Measurements from ENCODE around the gene ANK3. TPM values are rescaled to one million over a fixed set of nuclear protein-coding genes. Genes with fewer than 3 reads are reported as not detected.
A peak's percentile ranks its signal among the peaks of the same experiment; 100 is the strongest.

ANK3 gene
- total RNA-seq, 4 donors from 2014 or later = 125 to 171 (median 149) TPM

DNA sequence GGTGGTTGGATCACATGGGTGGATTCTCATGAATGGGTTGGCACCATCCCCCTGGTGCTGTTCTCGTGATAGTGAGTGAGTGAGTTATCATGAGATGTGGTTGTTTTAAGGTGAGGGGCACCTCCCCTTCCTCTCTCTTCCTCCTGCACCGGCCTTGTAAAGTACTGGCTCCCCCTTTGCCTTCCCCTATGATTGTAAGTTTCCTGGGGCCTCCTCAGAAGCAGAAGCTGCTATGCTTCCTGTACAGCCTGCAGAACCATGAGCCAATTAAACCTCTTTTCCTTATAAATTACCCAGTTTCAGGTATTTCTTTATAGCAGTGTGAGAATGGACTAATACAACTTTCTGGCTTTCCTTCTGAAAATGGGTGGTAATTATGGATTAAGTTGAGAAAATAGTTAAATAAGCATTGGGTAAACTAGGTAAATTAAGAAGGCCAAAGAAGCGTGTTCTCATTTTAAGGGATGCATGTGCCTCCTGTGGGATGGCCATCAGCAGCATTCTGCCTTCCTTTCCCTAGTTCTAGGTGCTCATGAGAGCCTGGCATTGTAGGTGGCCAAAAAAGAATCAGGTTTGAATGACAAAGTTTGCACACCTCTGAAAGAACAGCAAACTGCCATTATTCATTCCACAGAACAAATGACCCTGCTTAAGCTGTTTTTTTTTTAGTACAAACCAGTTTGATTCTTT is 242.0 kb downstream of the ANK3 start:
- no peak for TF ChIP-seq POLR2A (IDR thresholded peaks at IDR 0.05)
- TF ChIP-seq, protein P1, sequence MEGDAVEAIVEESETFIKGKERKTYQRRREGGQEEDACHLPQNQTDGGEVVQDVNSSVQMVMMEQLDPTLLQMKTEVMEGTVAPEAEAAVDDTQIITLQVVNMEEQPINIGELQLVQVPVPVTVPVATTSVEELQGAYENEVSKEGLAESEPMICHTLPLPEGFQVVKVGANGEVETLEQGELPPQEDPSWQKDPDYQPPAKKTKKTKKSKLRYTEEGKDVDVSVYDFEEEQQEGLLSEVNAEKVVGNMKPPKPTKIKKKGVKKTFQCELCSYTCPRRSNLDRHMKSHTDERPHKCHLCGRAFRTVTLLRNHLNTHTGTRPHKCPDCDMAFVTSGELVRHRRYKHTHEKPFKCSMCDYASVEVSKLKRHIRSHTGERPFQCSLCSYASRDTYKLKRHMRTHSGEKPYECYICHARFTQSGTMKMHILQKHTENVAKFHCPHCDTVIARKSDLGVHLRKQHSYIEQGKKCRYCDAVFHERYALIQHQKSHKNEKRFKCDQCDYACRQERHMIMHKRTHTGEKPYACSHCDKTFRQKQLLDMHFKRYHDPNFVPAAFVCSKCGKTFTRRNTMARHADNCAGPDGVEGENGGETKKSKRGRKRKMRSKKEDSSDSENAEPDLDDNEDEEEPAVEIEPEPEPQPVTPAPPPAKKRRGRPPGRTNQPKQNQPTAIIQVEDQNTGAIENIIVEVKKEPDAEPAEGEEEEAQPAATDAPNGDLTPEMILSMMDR (IDR thresholded peaks at IDR 0.05 in 4 of 5, conservative IDR thresholded peaks at IDR 0.05 in 1 of 5) = no peak
- Histone ChIP-seq H3K4me1 (peaks cover 12 to 17% of the 10 kb centered on the region in 2 donors), H3K27me3 (no peaks in the 10 kb centered on the region), H3K4me3 (no peak overlapping the region), H3K9me3 (no peaks in the 10 kb centered on the region), H3K27ac (peak overlapping the region in 3 of 4 donors; percentile 34 to 51 (median 46)), H3K36me3 (no peaks in the 10 kb centered on the region)
- intact Hi-C loops (cut with DNase I; ENCODE audit: low total_unique reads) = loop anchor here (2.0 to 10.0 kb wide), 2 partner anchors 29 to 1017 kb away; no protein-coding TSS in a partner anchor
- in situ Hi-C loops (cut with MboI; ENCODE audit: low sequenced_read_pairs in 4 of 4) = no loop called here
- DNase-seq (no peak), ATAC-seq (peak in 1 of 2 donors; percentile 25)

DNA sequence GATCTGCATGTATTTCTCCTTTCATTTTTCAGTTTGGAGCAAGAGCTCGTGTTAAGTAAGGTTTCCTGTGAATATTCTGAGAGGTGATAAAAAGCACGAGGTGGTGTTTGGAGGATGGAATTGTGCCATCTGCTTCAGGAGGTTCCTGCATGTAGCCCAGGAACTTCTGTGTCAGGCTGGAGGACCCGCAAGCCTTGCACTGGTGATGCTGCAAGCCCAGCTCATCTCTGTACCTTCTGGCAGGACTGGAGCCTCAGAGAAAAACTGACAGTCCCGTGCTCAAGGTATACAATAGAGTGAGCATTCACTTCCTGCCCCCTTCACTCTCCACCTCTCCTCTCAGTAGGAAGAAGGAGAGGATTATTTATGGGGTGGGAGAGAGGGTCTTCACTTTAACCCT is 242.7 kb downstream of the ANK3 start:
- Histone ChIP-seq H3K9me3 (no peaks in the 10 kb centered on the region), H3K4me1 (peaks cover 14 to 19% of the 10 kb centered on the region in 2 donors), H3K36me3 (no peaks in the 10 kb centered on the region), H3K4me3 (no peak overlapping the region), H3K27me3 (no peaks in the 10 kb centered on the region), H3K27ac (no peak overlapping the region)
- intact Hi-C loops (cut with DNase I; ENCODE audit: low total_unique reads) = loop anchor here (10.0 kb wide), 1 partner anchor 1018 kb away; no protein-coding TSS in a partner anchor
- TF ChIP-seq, protein P1 (IDR thresholded peaks at IDR 0.05 in 4 of 5, conservative IDR thresholded peaks at IDR 0.05 in 1 of 5) = no peak
- no peak for TF ChIP-seq POLR2A (IDR thresholded peaks at IDR 0.05)
- DNase-seq (no peak), ATAC-seq (no peak)
- in situ Hi-C loops (cut with MboI; ENCODE audit: low sequenced_read_pairs in 4 of 4) = no loop called here

DNA sequence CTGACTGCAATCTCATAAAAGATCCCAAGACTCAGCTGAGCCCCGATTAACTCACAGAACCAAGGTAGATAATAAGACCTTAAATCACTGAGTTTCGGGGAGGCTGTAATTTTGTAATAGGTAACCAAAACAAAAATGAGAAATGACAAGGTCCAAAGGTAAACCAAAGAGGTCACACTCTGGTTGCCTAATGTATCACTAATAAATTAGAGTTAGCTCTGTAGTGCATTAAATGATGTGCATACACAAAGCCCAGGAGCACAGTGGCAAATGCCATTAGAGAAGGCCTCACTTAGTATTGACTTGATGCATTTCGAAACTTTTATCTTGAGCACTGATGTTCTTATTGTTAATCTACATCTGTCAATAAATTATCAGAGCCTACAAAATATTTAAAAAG is 245.6 kb downstream of the ANK3 start:
- Histone ChIP-seq H3K4me3 (no peak overlapping the region), H3K27ac (no peak overlapping the region), H3K9me3 (no peaks in the 10 kb centered on the region), H3K27me3 (no peaks in the 10 kb centered on the region), H3K4me1 (peaks cover 25 to 28% of the 10 kb centered on the region in 2 donors), H3K36me3 (no peaks in the 10 kb centered on the region)
- TF ChIP-seq POLR2A (IDR thresholded peaks at IDR 0.05) = no peak
- TF ChIP-seq, protein P1 (IDR thresholded peaks at IDR 0.05 in 4 of 5, conservative IDR thresholded peaks at IDR 0.05 in 1 of 5) = no peak
- intact Hi-C loops (cut with DNase I; ENCODE audit: low total_unique reads) = loop anchor here (10.0 kb wide), 1 partner anchor 1021 kb away; no protein-coding TSS in a partner anchor
- ATAC-seq (no peak), DNase-seq (no peak)
- in situ Hi-C loops (cut with MboI; ENCODE audit: low sequenced_read_pairs in 4 of 4) = no loop called here

DNA sequence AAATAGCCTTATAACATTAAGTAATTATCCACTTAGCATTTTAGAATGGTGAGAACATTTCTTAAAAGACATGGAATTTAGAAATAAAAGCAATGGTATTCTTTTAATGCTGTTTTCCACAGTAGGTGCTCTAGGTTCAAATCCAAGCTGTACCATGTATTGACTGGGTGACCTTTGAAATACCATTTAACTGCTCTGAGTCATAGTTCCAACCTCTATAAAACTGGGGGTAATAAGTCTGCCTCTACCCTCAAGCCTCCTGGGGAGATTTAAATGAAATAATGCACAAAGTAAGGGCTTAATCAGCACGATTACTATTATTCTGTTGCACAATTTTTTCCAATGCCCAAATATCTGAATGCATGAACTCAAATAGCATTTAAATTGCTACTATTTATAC is 246.9 kb downstream of the ANK3 start:
- peaks cover 15% of the 10 kb centered on the region in 2 donors for H3K4me1 ChIP-seq
- TF ChIP-seq, protein P1 (IDR thresholded peaks at IDR 0.05 in 4 of 5, conservative IDR thresholded peaks at IDR 0.05 in 1 of 5) = no peak
- no peak for TF ChIP-seq POLR2A (IDR thresholded peaks at IDR 0.05)
- H3K27ac ChIP-seq = peak overlapping the region; percentile 86 to 96 (median 89)
- H3K9me3 ChIP-seq = no peaks in the 10 kb centered on the region
- DNase-seq (no peak), ATAC-seq (no peak)
- intact Hi-C loops (cut with DNase I; ENCODE audit: low total_unique reads) = loop anchor here (10.0 kb wide), 1 partner anchor 1022 kb away; no protein-coding TSS in a partner anchor
- H3K36me3 ChIP-seq = no peaks in the 10 kb centered on the region
- in situ Hi-C loops (cut with MboI; ENCODE audit: low sequenced_read_pairs in 4 of 4) = no loop called here
- H3K27me3 ChIP-seq = no peaks in the 10 kb centered on the region
- H3K4me3 ChIP-seq = no peak overlapping the region
